GM15510 (cell line): ENCODE data around the gene ENDOV.

Source experiments
- POLR2A ChIP-seq: IDR thresholded peaks from 3 replicates; pipeline ENCODE4 v1.6.1; 2011; ENCODE audit warnings: borderline replicate concordance; ENCODE audit not compliant: insufficient read length; ENCODE audit errors: extremely low read depth

Gene ENDOV

DNA sequence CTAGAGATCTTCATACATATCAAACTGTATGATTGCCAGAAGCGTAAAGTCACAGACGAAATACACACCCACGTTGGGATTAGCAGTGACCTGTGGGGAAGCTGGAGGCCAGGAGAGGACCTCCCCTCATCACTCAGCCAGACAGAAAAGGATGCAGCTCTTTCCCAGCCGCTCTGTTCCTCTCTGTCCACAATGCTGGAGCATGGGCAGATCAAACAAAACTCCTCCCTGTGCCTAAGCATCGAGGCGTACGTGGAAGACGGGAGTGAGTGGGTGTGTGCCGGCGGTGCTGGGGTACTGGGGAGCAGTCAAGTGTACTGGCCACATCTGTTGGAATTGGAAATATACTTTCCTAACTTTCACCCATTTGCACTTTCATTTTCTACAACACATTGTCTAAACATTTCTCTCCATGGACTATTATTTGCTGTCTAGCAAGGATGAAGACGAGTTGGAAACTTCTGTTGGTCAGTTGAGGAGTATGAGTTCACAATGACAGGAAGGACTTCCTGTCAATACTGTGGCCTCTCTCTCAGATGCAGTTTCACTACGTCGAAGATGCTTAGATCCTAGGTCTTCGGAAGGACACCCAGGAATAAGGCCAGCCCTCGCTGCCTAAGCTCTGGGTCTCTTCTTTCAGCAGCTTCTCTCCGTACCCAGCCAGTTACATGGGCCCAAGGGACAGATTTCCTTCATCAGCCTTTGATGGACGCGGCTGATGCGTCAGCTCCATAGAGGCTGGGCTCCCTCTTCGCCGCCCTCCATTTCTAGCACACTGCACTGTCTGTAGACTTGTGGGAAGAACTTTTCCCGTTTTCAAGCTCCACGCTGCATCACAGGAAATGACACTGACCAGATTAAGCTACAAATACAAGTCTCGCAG, 30.6 kb upstream of the ENDOV start:
- TF ChIP-seq POLR2A: no peak

DNA sequence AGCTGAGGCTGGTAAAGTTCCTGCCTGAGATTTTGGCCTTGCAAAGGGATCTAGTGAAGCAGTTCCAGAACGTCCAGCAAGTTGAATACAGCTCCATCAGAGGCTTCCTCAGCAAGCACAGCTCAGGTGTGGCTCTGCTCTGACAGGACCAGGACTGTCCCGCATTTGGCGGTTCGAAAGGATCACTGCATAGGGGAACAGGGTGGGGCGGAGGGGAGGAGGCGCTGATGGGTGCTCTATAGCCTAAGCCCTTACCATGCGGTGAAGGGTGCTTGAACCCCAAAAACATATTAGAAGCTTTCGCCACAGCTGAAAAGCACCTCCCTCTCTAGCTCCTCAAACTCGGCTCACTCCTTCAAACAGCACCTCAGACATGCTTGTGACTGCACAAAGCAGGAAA, 29.9 kb upstream of the ENDOV start:
- TF ChIP-seq POLR2A: no peak

DNA sequence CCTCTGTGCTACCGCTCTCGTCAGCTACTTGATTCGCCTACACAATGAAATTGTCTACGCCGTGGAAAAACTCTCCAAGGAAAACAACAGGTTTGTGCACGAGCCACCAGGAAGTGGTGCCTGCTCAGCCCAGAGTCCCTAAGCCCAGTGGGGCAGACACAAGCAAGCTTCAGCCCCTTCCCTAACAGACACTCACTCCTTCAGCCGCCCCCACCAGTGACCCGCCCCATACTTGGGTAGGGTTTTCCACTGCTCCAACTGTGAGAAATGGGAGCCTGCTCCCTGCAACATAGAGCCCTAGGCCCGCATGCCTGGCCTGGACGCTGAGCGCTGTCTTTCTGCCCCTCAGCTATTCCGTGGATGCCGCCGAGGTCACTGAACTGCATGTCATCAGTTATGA, 28.6 kb upstream of the ENDOV start:
- no peak for TF ChIP-seq POLR2A

DNA sequence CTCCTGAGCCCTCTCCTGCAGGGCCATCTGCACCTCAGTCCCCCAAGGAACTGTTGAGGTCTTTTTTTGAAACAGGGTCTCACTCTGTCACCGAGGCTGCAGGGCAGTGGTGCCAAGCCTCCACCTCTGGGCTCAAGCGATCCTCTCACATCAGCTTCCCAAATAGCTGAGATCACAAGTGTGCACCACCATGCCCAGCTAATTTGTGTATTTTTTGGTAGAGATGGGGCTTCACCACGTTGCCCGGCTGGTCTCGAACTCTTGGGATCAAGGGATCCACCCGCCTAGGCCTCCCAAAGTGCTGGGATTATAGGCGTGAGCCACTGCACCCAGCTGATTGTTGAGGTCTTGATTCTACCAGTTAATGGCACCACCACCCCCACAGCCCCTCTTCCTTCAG, 27.9 kb upstream of the ENDOV start:
- no peak for TF ChIP-seq POLR2A

DNA sequence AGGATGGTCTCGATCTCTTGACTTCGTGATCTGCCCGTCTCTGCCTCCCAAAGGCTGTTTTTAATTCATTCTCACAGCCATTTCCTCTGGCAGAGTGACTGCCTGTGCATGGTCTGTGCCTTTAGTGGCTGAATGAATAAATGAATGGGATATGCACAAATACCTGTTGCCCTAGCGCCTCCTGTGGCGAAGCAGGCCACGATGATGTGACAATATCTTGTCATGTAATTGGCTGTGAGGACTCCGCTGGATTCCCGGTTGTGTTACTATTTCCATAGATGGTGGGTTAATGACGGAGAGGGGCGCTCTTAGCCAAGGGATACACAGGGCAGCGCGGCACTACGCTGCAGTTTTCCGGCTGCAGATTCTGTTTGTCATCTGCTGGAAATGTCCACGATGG, 26.8 kb upstream of the ENDOV start:
- no peak for TF ChIP-seq POLR2A

DNA sequence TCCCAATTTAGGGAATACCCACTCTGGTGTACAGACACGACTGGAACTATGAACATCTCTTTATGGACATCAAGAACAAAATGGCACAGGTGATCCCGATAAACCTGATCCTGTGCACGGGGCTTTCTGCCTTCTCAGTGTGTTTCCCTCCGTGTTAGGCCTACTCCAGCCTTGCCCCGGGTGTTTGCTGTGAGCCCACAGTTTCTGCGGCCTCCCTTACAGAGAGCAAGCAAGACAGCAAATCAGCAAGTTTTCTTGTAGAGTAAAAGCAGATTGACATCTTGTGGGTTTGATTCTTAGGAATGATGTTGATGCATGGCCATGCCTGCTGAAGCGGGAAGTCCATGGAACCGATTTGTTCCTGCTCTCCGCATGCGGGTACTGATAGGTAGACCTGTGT, 26.4 kb upstream of the ENDOV start:
- no peak for TF ChIP-seq POLR2A

DNA sequence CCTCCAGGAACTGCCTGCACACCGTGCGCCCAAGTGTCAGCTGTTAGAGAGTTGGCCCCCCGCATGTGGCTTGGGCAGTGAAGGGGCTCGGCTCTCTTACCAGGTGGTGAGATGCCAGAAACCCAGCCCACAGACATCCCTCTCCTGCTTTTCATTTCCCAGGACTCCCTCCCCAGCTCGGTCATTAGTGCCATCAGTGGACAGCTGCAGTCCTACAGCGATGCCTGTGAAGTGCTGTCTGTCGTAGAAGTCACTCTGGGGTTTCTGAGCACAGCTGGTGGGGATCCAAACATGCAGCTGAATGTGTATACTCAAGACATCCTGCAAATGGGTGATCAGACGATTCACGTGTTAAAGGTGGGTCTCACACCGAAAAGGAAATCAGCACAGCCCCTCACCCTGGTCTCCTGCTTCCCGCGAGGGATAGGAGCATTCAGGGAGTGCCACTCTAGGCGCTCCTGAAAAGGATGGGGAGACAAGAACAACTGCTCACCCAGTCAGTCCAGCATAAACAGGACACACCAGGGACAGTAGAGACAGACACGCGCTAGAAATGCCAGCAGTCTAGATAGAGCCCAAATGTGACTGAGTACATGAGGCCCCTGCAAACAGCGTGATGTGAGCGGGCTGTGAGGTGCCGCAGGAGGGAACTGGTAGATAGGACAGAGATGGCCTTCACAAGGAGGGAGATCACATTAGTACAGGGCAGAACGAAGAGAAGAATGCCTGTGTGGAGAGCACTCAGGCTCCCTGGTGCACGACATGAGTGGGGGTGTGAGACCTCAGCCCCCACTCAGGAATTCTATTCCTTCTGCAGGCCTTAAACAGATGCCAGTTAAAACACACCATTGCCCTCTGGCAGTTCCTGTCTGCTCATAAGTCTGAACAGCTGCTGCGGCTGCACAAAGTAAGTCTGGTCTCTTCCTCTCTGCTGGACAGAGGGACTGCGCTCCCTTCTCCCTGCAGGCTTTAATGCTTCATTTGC, 25.7 kb upstream of the ENDOV start:
- TF ChIP-seq POLR2A: no peak

DNA sequence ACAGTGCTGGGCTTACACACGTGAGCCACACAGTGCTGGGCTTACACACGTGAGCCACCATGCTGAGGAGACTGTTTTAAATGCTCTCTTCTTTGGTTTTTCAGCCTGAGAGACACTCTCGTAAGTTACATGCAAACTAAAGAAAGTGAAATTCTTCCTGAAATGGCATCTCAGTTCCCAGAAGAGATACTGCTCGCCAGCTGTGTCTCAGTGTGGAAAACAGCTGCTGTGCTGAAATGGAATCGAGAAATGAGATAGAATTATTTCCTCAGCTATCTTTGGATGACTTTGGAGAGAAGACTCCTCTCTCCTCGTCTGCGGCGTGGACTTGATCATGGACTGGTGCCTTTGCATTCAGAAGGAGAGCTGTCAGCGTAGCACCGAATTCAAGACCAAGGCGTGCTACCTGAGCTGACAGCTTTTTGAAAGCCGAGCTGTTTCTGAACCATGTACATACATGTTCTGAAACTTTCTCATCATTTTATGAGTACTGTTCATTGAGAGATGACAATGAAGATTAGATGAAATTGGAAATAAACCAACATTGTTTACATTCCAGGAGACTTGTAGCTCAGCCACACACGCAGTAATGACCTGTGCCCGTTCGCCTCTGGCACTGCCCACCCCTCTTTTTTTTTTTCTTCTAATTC, 21.6 kb upstream of the ENDOV start:
- TF ChIP-seq POLR2A: no peak

DNA sequence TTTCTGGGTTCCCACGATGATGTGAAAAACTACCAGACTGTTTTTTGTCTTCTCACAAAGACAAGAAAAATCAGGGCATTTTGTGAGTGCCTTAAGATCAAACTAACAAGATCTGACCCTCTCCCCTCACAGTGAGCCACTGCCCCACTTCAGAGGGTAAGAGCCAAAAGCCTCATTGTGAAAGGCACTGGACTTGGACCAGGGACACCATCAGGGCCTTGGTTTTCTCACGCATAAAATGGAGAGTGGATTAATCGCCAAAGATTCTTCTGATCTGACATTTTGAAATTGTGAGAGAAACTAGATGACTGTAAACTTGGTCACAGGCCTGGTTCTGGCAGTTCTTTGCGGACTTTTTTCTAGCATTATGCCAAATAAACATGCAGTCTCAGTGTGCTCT, 21.0 kb upstream of the ENDOV start:
- TF ChIP-seq POLR2A: no peak

DNA sequence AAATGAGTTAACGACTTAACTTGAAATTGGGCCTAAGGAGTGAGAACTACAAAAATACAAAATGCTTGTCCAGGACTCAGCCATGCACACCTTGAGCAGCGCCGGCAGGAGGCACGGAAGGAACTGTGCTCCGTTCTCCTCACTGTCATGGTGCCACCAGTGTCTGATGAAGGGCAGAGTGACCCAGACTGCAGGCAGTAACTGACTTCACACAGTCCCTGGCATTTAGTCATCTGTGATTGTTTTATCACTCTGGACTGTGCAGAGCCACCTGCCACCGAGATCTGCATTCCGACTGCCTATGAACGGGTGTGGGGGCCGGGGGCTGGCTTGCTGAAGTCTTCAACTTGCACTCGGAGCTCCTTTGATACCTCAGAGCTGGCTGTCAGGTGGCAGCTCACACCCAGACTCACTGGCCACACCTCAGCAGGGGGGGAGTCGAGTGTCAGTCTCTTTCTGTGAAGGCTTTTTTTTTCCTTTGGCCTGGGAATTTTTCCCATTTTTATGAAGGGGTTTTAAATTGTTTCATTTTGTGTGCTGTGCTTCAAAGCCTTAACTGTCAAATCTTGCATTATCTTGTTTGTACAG, 20.2 kb upstream of the ENDOV start:
- TF ChIP-seq POLR2A: no peak

DNA sequence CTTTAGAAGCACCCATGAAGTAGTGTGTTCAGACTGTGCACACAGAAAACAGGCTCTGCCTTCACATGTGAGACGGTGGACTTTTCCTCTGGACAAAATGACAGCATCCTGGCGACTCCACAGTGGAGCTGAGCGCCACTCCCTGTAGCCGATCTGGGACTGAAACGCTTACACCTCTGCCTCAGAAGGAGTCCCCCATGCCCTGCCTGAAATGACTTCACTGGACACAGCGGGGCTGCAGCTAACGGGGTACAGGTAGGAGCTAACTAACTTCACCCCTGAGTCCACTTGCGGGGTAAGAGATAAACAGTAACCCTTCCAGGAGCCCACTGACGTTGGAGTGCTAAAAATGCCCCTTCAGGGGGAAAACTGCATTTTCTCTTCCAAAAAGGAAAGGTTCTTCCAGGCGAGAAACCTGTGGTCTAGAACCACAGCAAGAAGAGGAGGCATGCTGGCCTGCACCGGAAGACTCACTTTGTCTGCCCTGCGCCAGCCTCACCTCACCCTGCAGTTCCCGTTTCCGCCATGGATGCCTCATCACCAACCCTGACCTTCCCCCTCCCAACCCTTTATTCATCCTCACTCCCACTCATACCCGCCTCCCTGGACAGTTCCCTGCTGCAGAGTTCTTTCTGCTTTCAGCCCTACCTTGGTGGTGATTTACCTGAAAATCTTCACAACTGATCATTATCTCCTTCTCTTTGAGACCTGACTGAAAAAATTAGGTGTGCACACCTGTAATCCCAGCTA, 19.4 kb upstream of the ENDOV start:
- TF ChIP-seq POLR2A: no peak

DNA sequence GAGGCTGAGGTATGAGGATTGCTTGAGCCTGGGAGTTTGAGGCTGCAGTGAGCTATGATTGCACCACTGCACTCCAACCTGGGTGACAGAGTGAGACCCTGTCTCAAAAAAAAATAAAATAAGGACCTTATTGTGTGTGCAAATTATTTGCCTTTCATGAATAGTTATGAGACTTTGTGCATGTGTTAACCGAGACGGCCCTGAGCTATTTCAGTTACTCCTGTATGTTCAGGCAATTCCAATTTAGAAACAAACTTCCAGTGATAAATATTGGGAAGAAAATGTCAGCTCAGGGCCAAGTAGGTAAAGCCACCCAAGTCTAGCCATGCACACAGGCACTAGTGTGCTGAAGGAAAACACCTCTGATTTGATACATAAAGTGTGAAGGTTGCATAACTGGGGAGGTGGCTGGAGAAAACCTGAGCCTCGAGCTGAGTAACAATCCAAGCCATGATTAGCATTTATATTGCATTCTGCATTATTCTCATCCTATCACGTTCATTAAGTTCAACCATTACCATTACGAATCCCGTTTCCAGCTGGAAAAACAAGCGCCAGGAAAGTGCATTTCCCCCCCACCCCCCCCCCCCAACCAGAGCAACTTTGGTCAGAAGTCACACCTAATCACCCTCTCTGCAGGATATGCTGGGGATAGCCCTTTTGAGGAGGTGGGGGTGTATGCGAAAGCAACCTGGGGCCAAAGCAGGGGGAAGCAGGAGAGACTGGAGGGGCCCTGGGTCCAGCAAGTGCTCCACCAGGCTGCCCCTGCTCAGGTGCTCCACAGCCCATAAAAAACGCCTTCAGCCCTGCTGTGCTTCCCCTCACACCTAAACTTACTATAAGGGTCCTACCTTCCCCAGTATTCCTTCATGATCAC, 18.6 kb upstream of the ENDOV start:
- TF ChIP-seq POLR2A: no peak

DNA sequence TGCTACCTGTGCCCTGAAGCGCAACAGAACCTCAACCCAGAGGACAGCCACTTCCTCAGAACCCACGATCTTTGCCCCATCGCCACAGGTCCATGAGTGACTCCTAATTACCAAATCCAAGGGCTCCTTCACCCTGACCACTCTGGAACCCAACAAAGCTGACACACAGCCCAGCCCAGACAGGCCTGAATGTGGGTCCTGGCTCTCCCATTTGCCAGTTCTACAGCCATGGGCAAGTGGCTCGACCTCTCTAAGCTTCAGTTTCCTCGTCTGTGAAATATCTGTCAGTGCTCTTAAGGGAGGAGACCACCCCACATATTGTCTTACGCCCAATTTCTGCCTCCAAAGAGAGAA, 18.0 kb upstream of the ENDOV start:
- TF ChIP-seq POLR2A: no peak
